Stimulated activated CD8-positive, alpha-beta memory T cell treated with anti-CD3 and anti-CD28 coated beads, Interleukin-15, amount 100 ng/mL, for 24 hours (primary cell): ENCODE measurements around the gene RNASE13.
"Not testable (repeated sequence)": the region's sequence is repeated elsewhere in the genome, so short reads cannot be mapped to it uniquely, and the experiment has no call there.

Experiments used
- DNase-seq: peaks from one replicate; pipeline ENCODE4 v3.0.0-alpha.2; 2020; ENCODE audit warnings: low read depth

The RNASE13 gene

DNA sequence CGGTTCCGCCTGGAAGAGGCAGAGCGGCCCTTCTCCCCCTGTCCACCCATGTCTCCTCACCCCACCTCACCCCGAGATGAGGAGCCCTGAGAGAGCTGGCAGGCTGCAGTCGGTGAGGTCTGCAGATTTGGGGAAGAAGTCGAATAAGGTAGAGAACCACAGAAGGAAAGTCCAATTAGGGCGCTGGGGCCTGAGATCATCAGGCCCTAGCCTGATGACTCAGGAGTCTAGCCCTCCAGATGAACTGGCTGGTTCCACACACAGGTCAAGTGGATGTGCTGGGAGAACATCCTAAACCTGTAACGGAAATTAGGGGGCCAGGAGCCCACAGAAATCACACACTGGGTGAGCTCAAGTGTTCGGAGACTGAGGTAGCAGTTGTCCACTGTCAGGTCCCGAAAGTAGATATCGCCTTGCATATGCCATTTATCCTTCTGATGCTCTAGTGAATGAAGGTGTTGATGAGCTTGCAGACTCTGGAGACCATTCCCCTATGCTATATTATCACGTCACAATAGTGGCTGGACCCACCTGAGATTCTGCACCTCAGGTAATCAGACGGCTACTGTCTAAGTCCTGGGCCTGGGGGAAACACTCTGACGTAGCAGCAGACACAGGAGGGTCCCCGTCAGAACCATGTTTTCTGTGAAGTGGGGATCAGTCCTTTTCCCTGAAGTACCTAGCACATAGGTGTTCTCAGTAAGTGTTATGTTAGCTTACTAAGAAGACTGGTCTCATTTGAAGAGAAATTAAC, 45.7 kb downstream of the RNASE13 start:
- DNase-seq: no peak

DNA sequence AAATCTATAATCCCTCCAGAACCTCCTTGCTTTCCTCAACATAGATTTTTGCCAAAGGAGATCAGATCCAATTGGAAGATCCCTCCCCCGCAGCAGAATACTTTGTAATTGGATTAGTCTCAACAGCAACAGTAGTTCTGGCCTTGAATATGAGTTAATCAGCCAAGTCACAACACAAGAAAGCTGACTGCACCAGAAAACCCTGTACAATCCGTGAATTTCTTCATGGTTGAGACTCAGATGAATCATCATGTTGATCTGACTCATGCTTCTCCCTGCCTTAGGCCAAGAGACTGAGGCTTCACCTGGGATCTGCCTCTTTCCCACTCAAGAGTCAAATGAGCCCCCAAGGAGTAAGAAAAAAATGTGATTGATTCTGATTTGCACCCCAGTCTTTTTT, 47.8 kb downstream of the RNASE13 start:
- no peak for DNase-seq

DNA sequence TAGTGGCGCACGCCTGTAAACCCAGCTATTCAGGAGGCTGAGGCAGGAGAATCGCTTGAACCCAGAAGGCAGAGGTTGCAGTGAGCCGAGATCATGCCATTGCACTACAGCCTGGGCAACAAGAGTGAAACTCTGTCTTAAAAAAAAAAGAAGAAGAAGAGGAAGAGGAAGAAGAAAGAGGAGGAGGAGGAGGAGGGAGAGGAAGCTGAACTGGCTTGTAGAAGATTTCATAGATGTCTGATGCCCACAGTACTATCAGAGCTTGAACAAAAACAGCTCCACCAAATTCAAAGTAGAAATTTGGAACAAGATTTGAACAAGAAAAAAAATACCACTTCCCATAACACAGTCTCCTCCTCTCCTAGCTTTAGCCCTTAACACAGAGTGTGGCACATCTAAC, 49.0 kb downstream of the RNASE13 start:
- DNase-seq: not testable (repeated sequence)
